CD4-positive, alpha-beta T cell treated with Interleukin-4 for 4 hours (primary cell): ENCODE data around the gene DNAAF3.

ENCODE experiments used
- DNase-seq: peaks from one replicate; pipeline ENCODE4 v3.0.0-alpha.2; 2020

DNAAF3 gene

GRCh38 chr19:55115446-55116065, 50.9 kb downstream of the DNAAF3 start:
- DNase-seq, result peak; percentile 6

- DNase-seq, result no peak
Observed at GRCh38 chr19:55114566-55115145, 51.8 kb downstream of the DNAAF3 start.

- DNase-seq, result no peak
Observed at GRCh38 chr19:55113570-55114039, 52.8 kb downstream of the DNAAF3 start.

- no peak for DNase-seq
Observed at GRCh38 chr19:55112777-55113569, 53.4 kb downstream of the DNAAF3 start.

- no peak for DNase-seq
Observed at GRCh38 chr19:55112246-55112776, 54.1 kb downstream of the DNAAF3 start.

GRCh38 chr19:55111238-55111831, 55.1 kb downstream of the DNAAF3 start:
- no peak for DNase-seq

- DNase-seq, result no peak
Observed at GRCh38 chr19:55109527-55110291, 56.7 kb downstream of the DNAAF3 start.
